Nephron (organoid): Measurements from ENCODE around the gene TSNAX.
"Not testable (repeated sequence)": the region's sequence is repeated elsewhere in the genome, so short reads cannot be mapped to it uniquely, and the experiment has no call there.

Source experiments
- H3K27ac Mint-ChIP-seq, 3 experiments: 2 replicates each; pipeline ENCODE4 v1.8.0; 2020; ENCODE audit warnings: mixed read lengths in 3 of 3, mild to moderate bottlenecking in 2 of 3, moderate library complexity in 1 of 3
- H3K27me3 Mint-ChIP-seq: 2 replicates; pipeline ENCODE4 v1.8.0; 2021; ENCODE audit warnings: low read depth, mild to moderate bottlenecking, moderate library complexity, mixed read lengths
- H3K36me3 Mint-ChIP-seq: 2 replicates; pipeline ENCODE4 v1.8.0; 2020; ENCODE audit warnings: low read depth, mixed read lengths
- H3K4me1 Mint-ChIP-seq: 2 replicates; pipeline ENCODE4 v1.8.0; 2020; ENCODE audit warnings: mixed read lengths
- H3K4me3 Mint-ChIP-seq, 3 experiments: 2 replicates each; pipeline ENCODE4 v1.8.0; 2020; ENCODE audit warnings: mild to moderate bottlenecking in 3 of 3, mixed read lengths in 3 of 3, moderate library complexity in 2 of 3
- H3K9me3 Mint-ChIP-seq: 2 replicates; pipeline ENCODE4 v1.8.0; 2020; ENCODE audit warnings: mixed read lengths
- TF ChIP-seq, protein P1 (sequence below), 3 experiments: fragments of 200-600 bp; sonication (generic); IDR thresholded peaks; one replicate each; pipeline ENCODE4 v1.5.0; 2021; ENCODE audit warnings: antibody characterized with exemption in 3 of 3; ENCODE audit not compliant: unreplicated experiment in 3 of 3

The TSNAX gene

DNA sequence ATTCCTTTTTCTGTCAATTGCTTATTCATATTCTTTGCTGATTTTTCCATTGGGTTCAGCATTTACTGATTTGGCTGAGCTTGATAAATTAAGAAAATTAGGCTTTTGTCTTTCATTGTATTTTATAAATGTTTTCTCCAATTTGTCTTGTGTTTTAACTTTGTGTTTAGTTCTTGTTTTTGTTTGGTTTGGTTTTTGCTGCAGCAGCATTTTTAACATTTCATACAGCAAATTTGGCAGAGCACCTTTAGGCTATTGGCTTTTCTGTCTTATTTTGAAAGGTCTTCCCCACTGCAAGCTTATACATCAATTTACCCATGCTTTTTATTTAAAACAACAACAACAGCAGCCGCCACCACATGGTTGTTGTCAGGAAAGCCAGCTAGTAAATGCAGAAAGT is 64.3 kb downstream of the TSNAX start:
- H3K4me1 Mint-ChIP-seq, result peaks cover 19% of the 10 kb centered on the region
- no peaks in the 10 kb centered on the region for H3K27me3 Mint-ChIP-seq
- TF ChIP-seq, protein P1, sequence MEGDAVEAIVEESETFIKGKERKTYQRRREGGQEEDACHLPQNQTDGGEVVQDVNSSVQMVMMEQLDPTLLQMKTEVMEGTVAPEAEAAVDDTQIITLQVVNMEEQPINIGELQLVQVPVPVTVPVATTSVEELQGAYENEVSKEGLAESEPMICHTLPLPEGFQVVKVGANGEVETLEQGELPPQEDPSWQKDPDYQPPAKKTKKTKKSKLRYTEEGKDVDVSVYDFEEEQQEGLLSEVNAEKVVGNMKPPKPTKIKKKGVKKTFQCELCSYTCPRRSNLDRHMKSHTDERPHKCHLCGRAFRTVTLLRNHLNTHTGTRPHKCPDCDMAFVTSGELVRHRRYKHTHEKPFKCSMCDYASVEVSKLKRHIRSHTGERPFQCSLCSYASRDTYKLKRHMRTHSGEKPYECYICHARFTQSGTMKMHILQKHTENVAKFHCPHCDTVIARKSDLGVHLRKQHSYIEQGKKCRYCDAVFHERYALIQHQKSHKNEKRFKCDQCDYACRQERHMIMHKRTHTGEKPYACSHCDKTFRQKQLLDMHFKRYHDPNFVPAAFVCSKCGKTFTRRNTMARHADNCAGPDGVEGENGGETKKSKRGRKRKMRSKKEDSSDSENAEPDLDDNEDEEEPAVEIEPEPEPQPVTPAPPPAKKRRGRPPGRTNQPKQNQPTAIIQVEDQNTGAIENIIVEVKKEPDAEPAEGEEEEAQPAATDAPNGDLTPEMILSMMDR (IDR thresholded peaks at IDR 0.05; ENCODE audit: unreplicated experiment in 3 of 3), result no peak
- H3K9me3 Mint-ChIP-seq, result no peaks in the 10 kb centered on the region
- no peak overlapping the region for H3K4me3 Mint-ChIP-seq
- no peaks in the 10 kb centered on the region for H3K36me3 Mint-ChIP-seq
- H3K27ac Mint-ChIP-seq, result no peak overlapping the region

DNA sequence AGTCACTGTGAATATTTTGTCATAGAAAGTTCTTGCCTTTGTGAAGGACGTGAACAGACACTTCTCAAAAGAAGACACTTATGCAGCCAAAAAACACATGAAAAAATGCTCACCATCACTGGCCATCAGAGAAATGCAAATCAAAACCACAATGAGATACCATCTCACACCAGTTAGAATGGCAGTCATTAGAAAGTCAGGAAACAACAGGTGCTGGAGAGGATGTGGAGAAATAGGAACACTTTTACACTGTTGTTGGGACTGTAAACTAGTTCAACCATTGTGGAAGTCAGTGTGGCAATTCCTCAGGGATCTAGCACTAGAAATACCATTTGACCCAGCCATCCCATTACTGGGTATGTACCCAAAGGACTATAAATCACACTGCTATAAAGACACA is 64.8 kb downstream of the TSNAX start:
- not testable (repeated sequence) for H3K27ac Mint-ChIP-seq, H3K36me3 Mint-ChIP-seq, H3K9me3 Mint-ChIP-seq, H3K4me3 Mint-ChIP-seq, H3K27me3 Mint-ChIP-seq
- H3K4me1 Mint-ChIP-seq, result peaks cover 19% of the 10 kb centered on the region

DNA sequence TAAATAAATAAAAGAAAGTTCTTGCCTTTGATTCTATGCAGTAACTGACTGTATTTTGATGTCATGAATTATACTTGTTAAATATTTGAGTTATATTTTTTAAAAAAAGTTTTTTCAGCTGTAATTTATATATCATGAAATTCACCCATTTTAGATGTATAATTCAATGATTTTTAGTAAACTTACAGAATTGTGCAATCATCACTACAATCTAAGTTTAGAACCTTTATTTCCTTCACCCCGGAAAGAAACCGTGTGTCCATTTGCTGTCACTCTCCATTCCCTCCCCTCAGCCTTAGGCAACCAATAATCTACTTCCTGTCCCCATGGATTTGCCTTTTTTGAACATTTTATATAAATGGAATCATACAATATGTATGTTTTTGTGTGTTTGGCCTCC is 65.7 kb downstream of the TSNAX start:
- H3K9me3 Mint-ChIP-seq, result no peaks in the 10 kb centered on the region
- no peak overlapping the region for H3K4me3 Mint-ChIP-seq
- no peak overlapping the region for H3K27ac Mint-ChIP-seq
- H3K27me3 Mint-ChIP-seq, result no peaks in the 10 kb centered on the region
- H3K36me3 Mint-ChIP-seq, result no peaks in the 10 kb centered on the region
- TF ChIP-seq, protein P1 (IDR thresholded peaks at IDR 0.05; ENCODE audit: unreplicated experiment in 3 of 3), result no peak
- peaks cover 19% of the 10 kb centered on the region for H3K4me1 Mint-ChIP-seq

DNA sequence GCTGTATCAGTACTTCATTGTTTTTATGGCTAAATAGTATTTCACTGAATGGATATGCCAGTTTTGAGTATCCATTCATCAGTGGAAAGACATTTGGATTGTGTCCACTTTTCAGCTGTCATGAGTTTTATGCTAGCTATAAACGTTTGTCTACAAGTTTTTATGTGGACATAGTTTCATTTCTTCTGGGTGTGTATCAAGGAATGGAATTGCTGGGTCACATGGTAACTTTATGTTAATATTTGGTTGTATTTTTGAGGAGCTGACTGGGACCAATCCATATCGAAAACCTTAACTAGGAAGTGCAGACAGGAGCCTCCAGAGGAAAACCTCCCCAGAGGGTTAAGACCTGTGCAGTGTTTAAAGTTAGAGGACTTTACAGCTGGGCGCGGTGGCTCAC is 66.3 kb downstream of the TSNAX start:
- H3K4me1 Mint-ChIP-seq, result peaks cover 19% of the 10 kb centered on the region

DNA sequence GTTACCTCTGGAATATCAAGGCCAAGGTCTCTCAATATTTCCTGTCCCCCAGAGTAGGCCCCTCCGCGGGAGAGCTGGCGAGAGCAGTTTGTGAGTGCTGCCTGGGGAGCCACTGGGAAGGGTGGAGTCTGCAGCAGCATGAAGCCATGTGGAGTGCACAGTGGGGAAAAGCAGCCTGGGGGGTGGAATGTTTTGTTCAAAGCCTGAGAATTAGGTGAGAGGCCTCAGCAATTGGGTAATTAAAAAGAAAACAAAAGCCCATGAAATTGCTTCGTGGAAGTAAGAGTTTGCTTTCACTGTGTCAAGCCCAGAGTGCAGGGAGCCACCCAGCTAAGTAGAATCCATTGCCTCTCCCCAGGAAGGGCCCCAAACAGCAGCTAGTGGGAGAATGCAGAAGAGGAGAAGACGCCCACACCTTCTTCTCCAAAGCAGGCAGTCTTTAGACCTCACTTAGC is 67.9 kb downstream of the TSNAX start:
- peaks cover 24% of the 10 kb centered on the region for H3K4me1 Mint-ChIP-seq
- H3K4me3 Mint-ChIP-seq, result no peak overlapping the region
- H3K27ac Mint-ChIP-seq, result peak overlapping the region in 2 of 3 experiments; percentile 52 to 64
- TF ChIP-seq, protein P1 (IDR thresholded peaks at IDR 0.05; ENCODE audit: unreplicated experiment in 3 of 3), result no peak
- no peaks in the 10 kb centered on the region for H3K27me3 Mint-ChIP-seq
- no peaks in the 10 kb centered on the region for H3K9me3 Mint-ChIP-seq
- H3K36me3 Mint-ChIP-seq, result no peaks in the 10 kb centered on the region

More for the DNA sequence above, 66.3 kb downstream of the TSNAX start:
- Mint-ChIP-seq H3K27ac (no peak overlapping the region), H3K4me3 (no peak overlapping the region), H3K9me3 (no peaks in the 10 kb centered on the region), H3K36me3 (no peaks in the 10 kb centered on the region), H3K27me3 (no peaks in the 10 kb centered on the region)
- TF ChIP-seq, protein P1 (IDR thresholded peaks at IDR 0.05; ENCODE audit: unreplicated experiment in 3 of 3), result no peak

DNA sequence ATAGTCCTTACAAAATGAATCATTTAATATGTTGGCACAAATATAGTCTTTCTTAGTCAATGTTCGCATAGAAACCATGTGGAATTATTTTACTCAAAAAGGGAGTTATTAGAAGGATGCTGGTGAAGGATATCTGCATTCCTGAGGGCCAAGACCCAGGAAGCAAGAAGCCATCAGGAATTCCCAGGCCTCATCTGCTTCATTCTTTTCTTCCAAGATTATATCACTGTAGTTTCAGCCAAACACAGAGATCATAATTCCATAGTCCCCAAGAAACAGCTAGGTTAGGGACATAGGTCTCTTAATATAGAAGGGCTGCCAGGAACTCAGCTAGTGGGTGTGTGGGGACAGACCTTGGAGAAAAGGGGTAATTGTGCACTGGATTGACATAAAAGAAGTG is 69.5 kb downstream of the TSNAX start:
- TF ChIP-seq, protein P1 (IDR thresholded peaks at IDR 0.05; ENCODE audit: unreplicated experiment in 3 of 3), result no peak
- no peak overlapping the region for H3K4me3 Mint-ChIP-seq
- no peaks in the 10 kb centered on the region for H3K9me3 Mint-ChIP-seq
- H3K4me1 Mint-ChIP-seq, result peaks cover 35% of the 10 kb centered on the region
- peak overlapping the region in 2 of 3 experiments; percentile 29 to 59 for H3K27ac Mint-ChIP-seq
- H3K36me3 Mint-ChIP-seq, result no peaks in the 10 kb centered on the region
- H3K27me3 Mint-ChIP-seq, result no peaks in the 10 kb centered on the region
